Dedifferentiated amniotic fluid mesenchymal stem cell (primary cell): Measurements from ENCODE around the gene IGIP.

ENCODE experiments used
- DNase-seq: peaks from one replicate; pipeline ENCODE4 v3.0.0-alpha.2; 2016; ENCODE audit errors: extremely low spot score

Gene IGIP

DNA sequence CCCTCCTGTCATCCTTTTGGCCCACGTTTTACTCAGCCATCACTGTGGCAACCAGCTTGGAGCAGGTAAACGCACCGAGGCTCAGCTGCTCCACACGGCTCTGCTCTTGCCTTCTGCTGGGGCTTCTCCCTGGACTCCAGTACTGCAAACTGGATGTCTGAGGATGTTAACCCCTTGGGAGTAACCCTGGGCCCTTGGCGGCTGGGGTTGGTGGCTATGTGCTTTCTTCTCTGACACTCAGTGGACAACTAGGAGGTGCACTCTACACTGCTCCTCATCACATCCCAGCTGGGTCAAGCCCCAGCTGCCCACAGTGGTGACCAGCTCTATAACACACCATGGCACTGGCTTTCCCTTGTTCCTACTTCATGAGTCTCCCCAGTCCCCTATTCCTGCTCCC lies 37.0 kb downstream of the IGIP start:
- DNase-seq: no peak

- DNase-seq: no peak
These were observed 39.6 kb downstream of the IGIP start for GRCh38 chr5:140165101-140165922.

- DNase-seq: no peak
These were observed 40.2 kb downstream of the IGIP start for GRCh38 chr5:140165923-140166270.

DNA sequence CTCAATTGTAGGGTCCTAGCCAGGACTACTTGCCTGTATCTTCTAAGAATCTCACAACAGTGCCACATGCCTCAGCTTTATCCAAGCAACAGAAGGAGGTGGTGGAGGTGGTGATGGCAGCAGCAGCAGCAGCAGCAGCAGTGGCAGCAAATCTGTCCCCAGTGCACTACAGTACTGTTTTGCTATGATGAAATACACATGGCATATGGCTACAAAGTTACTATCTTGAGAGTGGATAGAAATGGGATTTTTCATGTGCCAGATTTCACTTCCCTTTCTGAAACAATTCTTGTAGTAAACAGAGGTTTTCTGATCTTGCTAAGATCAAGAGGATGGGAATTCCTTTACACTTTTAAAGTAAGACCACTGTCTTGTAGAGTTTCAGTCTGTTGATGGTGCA lies 41.2 kb downstream of the IGIP start:
- DNase-seq: no peak

DNA sequence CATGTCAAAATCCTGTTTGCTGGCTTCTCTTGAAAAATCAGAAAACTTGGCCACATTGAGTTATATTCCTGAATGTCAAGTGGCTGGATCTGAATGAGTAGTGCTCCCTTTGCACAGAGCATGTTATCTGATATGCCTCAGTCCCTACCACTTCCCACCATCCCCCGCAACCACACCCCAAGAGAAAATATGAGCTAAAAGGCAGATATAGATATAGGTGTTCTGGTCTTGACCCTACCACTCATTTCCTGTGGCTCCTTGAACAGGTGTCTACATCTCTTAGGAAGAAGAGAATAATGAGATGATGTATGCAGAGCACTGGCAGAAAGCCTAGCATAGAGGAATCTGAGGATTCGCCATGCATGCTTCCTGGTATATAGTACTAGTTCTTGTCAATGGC lies 42.6 kb downstream of the IGIP start:
- DNase-seq: no peak

DNA sequence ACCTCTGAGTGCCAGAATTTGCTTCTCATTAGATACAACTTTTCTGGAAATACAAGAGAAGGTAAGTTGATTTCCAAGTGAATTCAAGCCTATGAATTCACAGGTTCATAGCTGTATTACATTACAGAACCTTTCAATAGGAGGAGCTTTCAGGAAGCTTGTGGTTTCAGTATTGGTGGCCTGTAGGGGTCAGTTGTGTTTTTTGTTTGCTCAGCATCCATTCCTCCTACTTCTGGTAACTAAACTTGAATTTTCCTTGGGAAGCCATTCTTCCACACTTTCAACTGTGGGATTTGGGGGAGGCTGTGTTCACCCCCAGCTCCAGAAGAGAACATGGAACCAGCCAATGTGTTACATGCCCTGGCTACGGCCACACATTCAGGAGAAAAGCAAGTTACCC lies 43.7 kb downstream of the IGIP start:
- no peak for DNase-seq

DNA sequence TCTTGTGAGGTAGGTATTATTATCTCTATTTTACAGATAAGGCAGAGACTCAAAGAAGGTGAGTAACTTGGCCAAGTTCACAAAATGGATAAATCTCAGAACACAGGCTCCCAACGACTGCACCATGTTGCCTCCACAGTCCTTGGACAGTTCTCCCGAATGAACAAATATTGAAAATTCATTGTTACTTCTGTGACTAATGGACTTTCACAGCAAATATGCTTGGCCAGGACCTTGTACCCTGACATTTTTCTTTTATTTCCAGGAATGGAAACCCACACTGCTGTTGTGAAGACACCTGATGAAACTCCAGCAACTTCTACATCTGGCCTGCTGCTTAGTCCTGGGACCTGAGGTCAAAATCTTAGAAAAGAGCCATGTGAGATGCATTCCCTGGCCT lies 46.7 kb downstream of the IGIP start:
- DNase-seq: no peak

GRCh38 chr5:140174014-140174413 lies 48.3 kb downstream of the IGIP start:
- DNase-seq: no peak

DNA sequence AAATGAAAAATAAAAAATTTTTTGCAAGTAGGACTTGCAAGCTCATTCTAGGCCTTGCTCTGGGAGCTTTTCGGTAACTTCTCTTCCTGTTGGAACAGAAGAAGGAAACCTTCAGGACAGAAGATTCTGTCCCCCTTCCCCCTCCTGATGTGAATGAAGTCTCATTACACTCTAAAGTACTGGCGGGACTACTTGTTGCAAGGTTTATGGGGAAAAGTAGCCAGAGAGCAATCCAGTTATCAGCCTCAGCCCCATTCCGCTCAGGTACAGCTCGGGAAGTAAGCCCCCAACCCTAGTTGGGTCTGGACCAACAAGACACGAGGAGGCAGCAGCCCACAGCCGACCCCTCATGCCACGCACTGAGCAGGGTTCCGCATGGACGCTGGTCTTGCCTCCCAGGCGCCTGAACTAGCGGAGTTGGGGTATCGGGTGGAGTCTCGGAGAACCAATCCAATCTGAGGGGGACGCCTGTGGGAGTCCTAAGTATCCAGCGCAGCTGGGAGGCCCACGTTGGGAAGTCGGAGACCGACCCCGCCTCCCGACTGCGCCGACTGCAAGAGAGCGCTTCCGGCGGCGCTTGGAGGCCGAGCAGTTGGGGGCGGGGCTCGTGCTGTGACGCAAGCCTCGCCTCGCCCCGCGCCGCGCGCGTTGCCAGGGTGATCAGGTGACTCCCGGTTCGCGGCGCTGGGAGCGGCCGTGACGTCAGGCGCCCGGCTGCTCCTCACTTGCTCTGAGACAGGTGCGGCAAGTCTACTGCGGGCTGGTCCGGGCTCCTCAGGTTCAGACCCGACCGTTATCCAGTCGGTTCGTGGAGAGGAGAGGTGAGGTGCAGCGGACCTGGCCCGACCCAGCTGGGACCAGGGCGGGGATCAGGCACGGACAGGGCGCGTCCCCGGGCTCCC lies 49.0 kb downstream of the IGIP start, which contains the start of gene CYSTM1:
CYSTM1 (plus strand) TSS at position 724 of the 902 bp plus-strand sequence. CDS start 19,278 bp downstream, outside the sequence.
- peak; percentile 85 for DNase-seq

DNA sequence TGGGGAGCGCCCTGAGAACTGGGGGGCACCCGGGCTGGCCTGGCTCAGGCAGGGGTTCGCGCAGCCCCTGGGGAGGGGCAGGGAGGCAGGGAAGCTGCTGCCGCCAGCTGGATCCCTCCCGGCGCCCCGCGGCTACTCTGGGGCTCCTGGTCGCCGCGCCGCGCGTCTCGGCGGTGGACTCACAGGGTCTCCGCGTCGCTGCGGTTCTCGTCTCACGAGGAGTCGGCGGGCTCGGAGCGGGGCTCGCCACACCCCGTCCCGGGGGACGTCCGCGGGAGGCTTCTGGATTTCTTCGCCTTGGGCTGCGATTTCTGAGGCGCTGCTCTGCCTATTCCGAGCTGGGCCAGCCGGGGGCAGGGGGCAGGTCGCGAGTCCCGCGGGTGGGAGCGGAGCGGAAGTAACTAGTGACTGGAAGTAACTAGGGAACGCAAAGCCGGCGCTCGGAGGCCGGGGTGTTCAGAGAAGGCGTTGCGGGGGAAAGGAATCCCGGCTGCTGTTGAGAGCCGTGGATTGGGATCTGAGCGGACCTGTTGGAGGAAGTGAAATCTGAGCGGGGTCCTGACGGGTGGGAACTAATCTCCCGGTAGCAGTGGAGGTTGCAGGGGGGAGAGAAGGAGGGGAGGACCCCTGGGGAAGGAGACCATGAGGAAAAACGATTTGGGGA lies 49.8 kb downstream of the IGIP start:
- DNase-seq: peak; percentile 69

DNA sequence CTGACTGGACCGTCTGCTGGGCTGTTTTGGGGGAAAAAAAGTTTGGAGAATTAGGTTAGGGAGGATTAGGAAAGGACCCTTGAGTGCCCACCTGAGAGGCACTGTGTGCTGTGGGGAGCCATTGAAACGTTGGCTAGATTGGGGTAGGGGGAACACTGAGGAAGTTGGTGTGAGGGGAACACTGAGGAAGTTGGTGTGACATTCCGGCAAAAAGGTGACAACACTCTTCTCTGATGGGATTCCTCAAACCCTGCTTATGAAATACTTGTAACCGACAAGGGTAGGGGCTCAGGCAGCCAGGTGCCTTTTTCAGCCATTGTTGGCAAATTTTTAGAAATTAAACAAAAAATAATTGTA lies 50.3 kb downstream of the IGIP start:
- DNase-seq: no peak

DNA sequence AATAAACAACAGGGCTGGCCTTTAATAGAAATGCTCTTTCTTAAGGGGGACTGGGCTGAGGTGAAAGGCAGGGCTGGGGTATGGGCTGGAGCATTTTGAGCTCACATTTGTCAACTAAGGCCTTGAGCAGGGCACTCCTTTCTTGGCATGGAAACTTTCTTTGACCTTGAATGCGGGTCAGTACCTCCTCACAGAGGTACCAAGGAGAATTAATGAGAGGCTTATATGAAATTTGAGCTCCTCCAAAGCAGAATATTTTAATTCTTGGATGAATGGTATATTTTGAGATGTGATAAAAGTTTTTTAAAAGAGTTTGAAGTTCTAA lies 52.3 kb downstream of the IGIP start:
- no peak for DNase-seq

GRCh38 chr5:140178482-140179116 lies 52.9 kb downstream of the IGIP start:
- no peak for DNase-seq
